Right cardiac atrium (tissue), 5 donors: ENCODE data around the gene FMN1. TPM values are rescaled to one million over a fixed set of nuclear protein-coding genes. Genes with fewer than 3 reads are reported as not detected.

Experiments used
- ATAC-seq, 2 donors: fragments of 200-7000 bp; cut with Tn5 transposase; one replicate each; pipeline versions ENCODE4 v1.8.0 to v1.9.1; 2020; ENCODE audit warnings: moderate library complexity in 2 of 2, mild to moderate bottlenecking in 1 of 2
- DNase-seq, 3 donors: peaks; one replicate each; pipeline ENCODE4 v3.0.0-alpha.2; 2020
- H3K27ac ChIP-seq: one replicate; pipeline ENCODE4 v1.5.1; 2013; ENCODE audit warnings: mild to moderate bottlenecking, low read length, control low read depth, moderate library complexity
- H3K27me3 ChIP-seq: one replicate; pipeline ENCODE4 v1.6.1; 2013; ENCODE audit not compliant: control insufficient read depth, insufficient read depth
- H3K4me1 ChIP-seq: one replicate; pipeline ENCODE4 v1.6.1; 2013; ENCODE audit warnings: low read length; ENCODE audit not compliant: control insufficient read depth, insufficient read depth
- H3K4me3 ChIP-seq: one replicate; pipeline ENCODE4 v1.5.1; 2013; ENCODE audit warnings: low read length, control low read depth
- H3K9me3 ChIP-seq: one replicate; pipeline ENCODE4 v1.6.1; 2013; ENCODE audit warnings: low read length; ENCODE audit not compliant: control insufficient read depth
- WGBS: extraction: QIAGEN DNeasy Blood & Tissue Kit; methylation state at CpG from one replicate; pipeline ENCODE4 v1.1.7; 2013; 5-methylcytosine and 5-hydroxymethylcytosine counted together
- intact Hi-C, 4 donors: fragments of 100-400 bp; cut with DNase I; formaldehyde crosslinking; loops; one replicate each; pipeline versions ENCODE4 v1.11.0 to v1.14.0; 2022 to 2023
- polyA plus RNA-seq: library from polyadenylated mRNA; stranded (reverse); fragments of 200-250 nt; gene quantifications from one replicate; pipeline ENCODE4 v1.2.3, GENCODE V29; 2013
- total RNA-seq, 4 donors: library from RNA; stranded (reverse); fragmentation: NEBNext Ultra II Directional; extraction: Animal tissue kit (Norgen Biotek cat#: 25700); gene quantifications; one replicate each; pipeline ENCODE4 v1.2.1, GENCODE V29; 2021
- donor health status: healthy with polysubstance abuse.
- donor health status: DM: no; HTN: yes; CAD: no.
- donor health status: DM: no; HTN: no; CAD: no.
- donor health status: DM: no; HTN: yes; CAD: no; lungs with severe emphysema.
- donor health status: DM: yes; HTN: yes; CAD: no.

FMN1 gene
- total and polyA plus RNA-seq, 5 donors, result 0.63 to 8.5 (median 3.5) TPM

- DNase-seq (no peak), ATAC-seq (no peak)
- no peaks in the 10 kb centered on the region for H3K27me3 ChIP-seq
- no peak overlapping the region for H3K27ac ChIP-seq
- no peaks in the 10 kb centered on the region for H3K9me3 ChIP-seq
- H3K4me1 ChIP-seq, result no peaks in the 10 kb centered on the region
- intact Hi-C loops, result loop anchor here in 3 of 4 donors (10.0 kb wide), 4 partner anchors 58 to 482 kb away; partner anchors contain the start of gene FMN1 (in 1 of the 3)
- no peak overlapping the region for H3K4me3 ChIP-seq
Observed at GRCh38 chr15:33137101-33137500, 57.4 kb downstream of the FMN1 start.

- Histone ChIP-seq H3K4me1 (no peaks in the 10 kb centered on the region), H3K4me3 (no peak overlapping the region), H3K9me3 (no peaks in the 10 kb centered on the region), H3K27me3 (no peaks in the 10 kb centered on the region), H3K27ac (no peak overlapping the region)
- no peak for DNase-seq
- 35% methylated on average over 4 of the region's 4 CpGs for WGBS
- ATAC-seq, result no peak
- intact Hi-C loops, result loop anchor here in 3 of 4 donors (10.0 kb wide), 4 partner anchors 58 to 482 kb away; partner anchors contain the start of gene FMN1 (in 1 of the 3)
Observed at GRCh38 chr15:33136353-33136752, 58.2 kb downstream of the FMN1 start.

- Histone ChIP-seq H3K4me3 (no peak overlapping the region), H3K27ac (peak overlapping the region; percentile 11), H3K4me1 (no peaks in the 10 kb centered on the region), H3K9me3 (no peaks in the 10 kb centered on the region), H3K27me3 (no peaks in the 10 kb centered on the region)
- WGBS, result 40% methylated on average over 5 of the region's 5 CpGs
- DNase-seq (no peak), ATAC-seq (peak; percentile 60 to 84)
- intact Hi-C loops, result loop anchor here in 3 of 4 donors (10.0 kb wide), 4 partner anchors 59 to 481 kb away; partner anchors contain the start of gene FMN1 (in 1 of the 3)
Observed at GRCh38 chr15:33135355-33135781, 59.1 kb downstream of the FMN1 start.

- Histone ChIP-seq H3K4me3 (no peak overlapping the region), H3K9me3 (no peaks in the 10 kb centered on the region), H3K4me1 (no peaks in the 10 kb centered on the region), H3K27ac (no peak overlapping the region), H3K27me3 (no peaks in the 10 kb centered on the region)
- 74% methylated on average over 3 of the region's 3 CpGs for WGBS
- intact Hi-C loops, result loop anchor here in 3 of 4 donors (5.0 to 10.0 kb wide), 5 partner anchors 46 to 478 kb away; partner anchors contain the start of gene FMN1 (in 1 of the 3)
- ATAC-seq, result peak; percentile 59 to 66
- DNase-seq, result no peak
Observed at GRCh38 chr15:33132722-33133345, 61.7 kb downstream of the FMN1 start.

GRCh38 chr15:33132233-33132580 lies 62.3 kb downstream of the FMN1 start:
- Histone ChIP-seq H3K4me1 (no peaks in the 10 kb centered on the region), H3K27ac (no peak overlapping the region), H3K9me3 (no peaks in the 10 kb centered on the region), H3K4me3 (no peak overlapping the region), H3K27me3 (no peaks in the 10 kb centered on the region)
- ATAC-seq (no peak), DNase-seq (no peak)
- intact Hi-C loops, result loop anchor here in 3 of 4 donors (5.0 to 10.0 kb wide), 5 partner anchors 45 to 477 kb away; partner anchors contain the start of gene FMN1 (in 1 of the 3)
- WGBS, result 43% methylated on average over 3 of the region's 3 CpGs

GRCh38 chr15:33131552-33132232 lies 62.8 kb downstream of the FMN1 start:
- ATAC-seq, result no peak

GRCh38 chr15:33126559-33127290 lies 67.8 kb downstream of the FMN1 start:
- DNase-seq, result peak; percentile 76 to 88 (median 80)
- Histone ChIP-seq H3K27me3 (no peaks in the 10 kb centered on the region), H3K4me3 (no peak overlapping the region), H3K4me1 (no peaks in the 10 kb centered on the region), H3K9me3 (no peaks in the 10 kb centered on the region), H3K27ac (no peak overlapping the region)
- ATAC-seq, result peak; percentile 75 to 81
- intact Hi-C loops, result no loop called here
- WGBS, result 16% methylated on average over 13 of the region's 13 CpGs

More at GRCh38 chr15:33131552-33132232, 62.8 kb downstream of the FMN1 start:
- DNase-seq, result no peak
- no peaks in the 10 kb centered on the region for H3K4me1 ChIP-seq
- no peak overlapping the region for H3K27ac ChIP-seq
- no peaks in the 10 kb centered on the region for H3K9me3 ChIP-seq
- H3K4me3 ChIP-seq, result no peak overlapping the region
- intact Hi-C loops, result loop anchor here in 3 of 4 donors (5.0 to 10.0 kb wide), 5 partner anchors 44 to 477 kb away; partner anchors contain the start of gene FMN1 (in 1 of the 3)
- H3K27me3 ChIP-seq, result no peaks in the 10 kb centered on the region
- WGBS, result 46% methylated on average over 4 of the region's 4 CpGs

GRCh38 chr15:33125894-33126537 lies 68.5 kb downstream of the FMN1 start:
- no peak for DNase-seq
- Histone ChIP-seq H3K4me1 (no peaks in the 10 kb centered on the region), H3K4me3 (no peak overlapping the region), H3K9me3 (no peaks in the 10 kb centered on the region), H3K27me3 (no peaks in the 10 kb centered on the region), H3K27ac (no peak overlapping the region)
- ATAC-seq, result peak in 1 of 2 donors; percentile 31
- intact Hi-C loops, result no loop called here
- 60% methylated on average over 7 of the region's 7 CpGs for WGBS

GRCh38 chr15:33124811-33125210 lies 69.7 kb downstream of the FMN1 start:
- Histone ChIP-seq H3K4me1 (no peaks in the 10 kb centered on the region), H3K4me3 (no peak overlapping the region), H3K27ac (no peak overlapping the region), H3K9me3 (no peaks in the 10 kb centered on the region), H3K27me3 (no peaks in the 10 kb centered on the region)
- DNase-seq, result no peak
- WGBS, result 48% methylated on average over 4 of the region's 4 CpGs
- intact Hi-C loops, result no loop called here
- ATAC-seq, result no peak

GRCh38 chr15:33124279-33124678 lies 70.2 kb downstream of the FMN1 start:
- ATAC-seq, result no peak
- no peak for DNase-seq
- Histone ChIP-seq H3K27ac (no peak overlapping the region), H3K9me3 (no peaks in the 10 kb centered on the region), H3K27me3 (no peaks in the 10 kb centered on the region), H3K4me1 (no peaks in the 10 kb centered on the region), H3K4me3 (no peak overlapping the region)
- WGBS, result 76% methylated on average over 4 of the region's 4 CpGs
- intact Hi-C loops, result no loop called here
